Activated gamma-delta T cell treated with Interleukin-2 at 50 U/mL for 16 hours (primary cell): ENCODE results near the gene SUN2.

Experiments used
- DNase-seq: peaks from one replicate; pipeline ENCODE4 v3.0.0-alpha.2; 2020

Gene SUN2

GRCh38 chr22:38713921-38714320, 41.9 kb downstream of the SUN2 start:
- no peak for DNase-seq

- DNase-seq = no peak
Measured at GRCh38 chr22:38712486-38713207, 43.2 kb downstream of the SUN2 start.

DNA sequence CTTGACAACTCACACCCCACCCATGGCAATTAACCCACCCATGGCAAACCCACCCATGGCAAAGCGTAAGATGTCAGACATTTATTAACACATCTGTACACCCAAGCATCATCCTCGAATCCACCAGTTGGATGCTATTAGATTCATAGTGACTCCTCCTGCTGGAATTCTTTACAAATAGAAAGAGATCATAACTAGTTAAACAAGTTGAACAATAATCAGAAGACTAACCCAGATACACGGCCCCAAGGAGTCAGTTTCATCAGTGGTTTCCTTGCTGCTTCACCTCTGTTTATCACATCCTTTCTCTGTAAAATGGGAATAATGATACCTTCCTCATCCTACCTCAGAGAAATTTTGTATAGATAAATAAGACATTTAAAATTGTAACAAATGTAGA, 44.9 kb downstream of the SUN2 start:
- DNase-seq = no peak

DNA sequence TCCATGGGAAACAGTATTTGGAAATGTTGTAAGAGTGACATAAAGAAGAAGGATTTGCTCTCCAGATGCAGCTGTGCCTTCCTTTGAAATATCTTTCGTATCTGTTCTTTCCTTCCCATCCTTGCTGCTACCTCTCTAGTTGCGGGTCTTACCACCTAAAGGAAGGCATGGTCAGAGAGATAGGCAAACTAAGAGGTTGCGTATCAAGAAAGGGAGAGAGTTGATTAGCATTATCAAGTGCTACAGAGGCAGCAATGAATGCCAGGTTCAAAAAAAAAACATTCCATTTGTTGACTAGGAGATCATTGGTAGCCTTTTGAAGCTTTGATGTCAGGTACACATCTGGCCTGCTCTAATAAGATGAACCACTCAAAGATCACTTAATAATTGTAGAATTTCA, 45.4 kb downstream of the SUN2 start:
- no peak for DNase-seq

GRCh38 chr22:38709306-38709705, 46.5 kb downstream of the SUN2 start:
- no peak for DNase-seq

DNA sequence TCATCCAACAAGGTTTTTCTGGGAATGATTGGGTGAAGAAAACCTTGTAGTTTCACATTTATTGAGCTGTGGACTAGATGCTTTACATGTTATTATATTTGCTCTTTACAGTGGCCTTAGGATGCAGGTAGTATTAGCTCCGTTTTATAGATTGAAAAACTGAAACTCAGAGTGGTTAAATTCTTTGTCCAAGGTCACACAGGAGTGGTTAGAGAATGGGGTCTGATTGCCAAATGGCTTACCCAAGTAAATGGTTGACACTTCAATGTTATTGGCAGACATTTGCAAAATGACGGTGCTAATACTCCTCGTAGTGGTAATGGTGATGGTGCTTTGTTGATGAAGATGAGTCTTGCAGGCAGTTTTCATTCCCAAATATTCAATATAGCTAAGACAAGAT, 47.8 kb downstream of the SUN2 start:
- no peak for DNase-seq

DNA sequence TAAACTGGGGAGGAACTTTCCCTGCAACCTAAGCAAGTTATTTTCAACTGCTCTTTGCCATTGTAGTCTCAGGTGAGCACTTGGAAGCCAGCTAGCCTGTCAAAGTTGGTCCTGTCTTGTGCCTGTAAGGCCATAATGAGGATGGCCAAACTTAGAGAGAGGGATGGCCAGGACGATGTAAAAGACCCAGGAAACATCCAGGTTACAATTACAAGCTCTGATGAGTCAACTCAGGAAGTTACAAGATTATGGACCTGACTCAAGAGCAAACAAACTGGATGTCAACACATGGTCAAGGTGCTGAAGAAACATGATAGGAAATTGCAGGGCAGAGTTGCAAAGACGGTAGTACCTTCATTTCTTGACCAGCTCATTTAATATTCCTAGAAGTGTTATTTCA, 48.5 kb downstream of the SUN2 start:
- DNase-seq = no peak

DNA sequence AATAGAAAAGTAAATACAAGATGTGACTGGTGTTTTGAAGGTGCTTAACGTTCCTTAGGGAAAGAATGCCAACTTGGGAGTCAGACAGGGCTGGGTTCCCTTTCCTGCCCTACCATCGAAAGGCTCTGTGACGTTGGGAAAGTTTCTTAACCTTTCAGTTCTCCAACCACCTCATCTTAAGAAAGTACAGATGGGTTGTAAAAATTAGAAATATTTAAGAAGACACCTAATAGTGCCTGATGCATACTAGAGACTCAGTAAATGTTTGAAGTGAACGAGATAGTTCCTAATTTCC, 49.0 kb downstream of the SUN2 start:
- DNase-seq = no peak

- DNase-seq = no peak
Measured at GRCh38 chr22:38706101-38706900, 49.5 kb downstream of the SUN2 start.

DNA sequence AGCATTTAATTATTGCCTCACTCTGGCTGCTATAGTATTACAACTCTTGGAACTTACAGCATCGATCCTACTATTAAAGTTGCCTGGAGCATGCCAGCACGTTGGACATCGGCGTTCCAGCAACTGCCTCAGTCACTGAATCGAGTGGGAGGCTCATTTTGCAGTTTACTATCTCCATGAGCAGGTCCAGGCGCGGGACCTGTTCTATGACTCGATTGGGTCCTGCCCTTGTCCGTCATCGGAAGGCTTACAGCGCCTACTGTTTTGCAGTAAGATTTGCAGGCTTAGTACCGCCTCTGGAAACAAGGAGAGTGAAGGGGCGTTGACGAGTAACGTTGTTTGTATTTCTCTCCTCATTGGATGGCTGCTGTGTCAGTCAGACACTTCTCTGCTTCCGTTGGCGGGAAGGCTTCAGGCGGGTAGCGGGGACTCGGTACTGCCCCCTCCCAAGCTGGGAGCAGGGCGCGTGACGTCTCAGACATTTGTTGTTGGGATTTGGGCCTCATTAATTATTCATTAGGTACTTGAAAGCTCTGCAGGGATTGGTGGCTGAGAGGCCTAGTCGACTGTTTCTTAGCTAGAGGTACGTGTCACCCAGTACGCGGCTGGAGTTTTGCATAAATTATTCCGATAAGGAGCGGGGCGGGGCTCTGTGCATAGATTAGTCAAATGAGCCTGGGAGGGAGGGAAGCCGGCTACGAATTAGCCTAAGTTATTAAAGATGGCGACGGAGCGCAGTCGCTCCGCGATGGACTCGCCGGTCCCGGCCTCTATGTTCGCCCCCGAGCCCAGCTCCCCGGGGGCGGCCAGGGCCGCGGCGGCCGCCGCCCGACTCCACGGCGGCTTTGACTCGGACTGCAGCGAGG, 50.3 kb downstream of the SUN2 start, which contains the start of gene GTPBP1:
GTPBP1 (plus strand) TSS at position 710 of the 866 bp plus-strand sequence; CDS start at position 722, 12 bp downstream.
- DNase-seq = peak; percentile 97

DNA sequence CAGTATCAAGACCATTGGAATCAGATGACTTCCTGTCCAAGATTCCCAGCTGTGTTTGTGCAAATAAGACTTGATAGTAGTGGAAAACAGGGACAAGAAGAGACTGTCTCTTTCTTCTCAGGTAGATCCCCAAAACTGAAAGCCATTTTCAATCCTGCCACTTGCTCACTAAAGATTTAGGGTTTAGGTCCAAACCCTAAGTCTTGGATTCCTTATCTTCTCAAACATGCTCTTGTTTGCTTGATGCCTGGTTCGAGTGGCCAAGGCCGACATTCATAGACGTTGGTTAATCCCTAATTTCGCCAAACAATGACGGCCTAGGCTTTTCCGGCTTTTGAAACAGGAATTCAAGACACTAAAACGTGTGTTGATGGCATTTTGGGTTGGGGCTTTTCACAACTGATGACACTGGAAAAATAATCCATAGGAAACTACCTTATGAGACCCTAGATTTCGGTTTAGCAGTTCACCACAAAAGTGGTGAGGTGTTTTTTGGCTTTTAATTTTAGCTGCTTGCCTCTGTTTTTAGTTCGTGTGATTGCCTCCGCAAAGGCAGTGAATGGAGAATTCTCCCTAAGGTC, 51.1 kb downstream of the SUN2 start:
- no peak for DNase-seq

GRCh38 chr22:38700789-38701628, 54.8 kb downstream of the SUN2 start, which contains the start of gene JOSD1:
JOSD1 (minus strand) TSS chr22:38700943; CDS start chr22:38699987, 956 bp downstream.
- DNase-seq = peak; percentile 96

DNA sequence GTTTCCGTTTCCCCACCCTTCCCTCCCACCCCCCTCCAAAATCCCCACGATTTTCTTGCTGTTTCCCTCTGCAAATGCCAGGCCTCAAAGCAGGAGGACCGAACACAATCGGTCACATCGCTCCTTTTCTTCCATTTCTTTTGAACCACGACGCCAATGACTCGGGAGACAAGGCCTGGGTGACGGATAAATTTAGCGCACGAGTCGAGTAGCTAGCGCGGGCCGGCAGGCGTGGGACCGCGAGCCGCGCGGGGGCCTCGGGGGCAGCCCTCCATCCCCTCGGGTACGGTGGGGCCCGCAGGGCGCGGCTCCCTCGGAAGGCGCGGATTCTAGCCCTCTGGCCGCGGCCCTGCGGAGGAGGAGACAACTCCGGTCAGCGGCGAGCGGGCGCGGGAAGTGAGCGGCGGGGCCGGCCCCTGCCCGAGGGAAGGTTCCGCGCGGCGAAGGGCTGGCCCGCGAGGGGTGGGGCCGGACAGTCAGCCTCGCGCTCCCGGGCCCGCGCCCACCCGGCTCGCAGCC, 55.5 kb downstream of the SUN2 start:
- no peak for DNase-seq

DNA sequence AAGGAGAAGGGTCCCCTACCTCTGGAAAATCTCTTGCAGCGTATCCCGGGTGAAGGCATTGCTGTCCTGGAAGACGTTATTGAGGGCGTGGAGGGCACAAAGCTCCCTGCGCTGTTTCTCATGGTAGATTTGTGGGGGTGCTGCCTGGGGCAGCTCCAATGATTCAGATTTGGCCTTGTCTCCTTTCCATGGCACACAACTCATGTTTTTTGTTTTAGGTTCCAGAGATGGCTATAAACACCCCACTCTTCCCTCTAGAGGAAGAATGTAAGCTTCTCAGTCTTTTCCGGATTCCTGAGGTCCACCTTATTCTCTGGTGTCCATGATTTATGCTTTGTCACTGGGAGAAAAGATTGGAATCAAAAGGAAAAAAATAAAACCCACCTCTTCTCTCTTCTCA, 56.0 kb downstream of the SUN2 start:
- DNase-seq = no peak

DNA sequence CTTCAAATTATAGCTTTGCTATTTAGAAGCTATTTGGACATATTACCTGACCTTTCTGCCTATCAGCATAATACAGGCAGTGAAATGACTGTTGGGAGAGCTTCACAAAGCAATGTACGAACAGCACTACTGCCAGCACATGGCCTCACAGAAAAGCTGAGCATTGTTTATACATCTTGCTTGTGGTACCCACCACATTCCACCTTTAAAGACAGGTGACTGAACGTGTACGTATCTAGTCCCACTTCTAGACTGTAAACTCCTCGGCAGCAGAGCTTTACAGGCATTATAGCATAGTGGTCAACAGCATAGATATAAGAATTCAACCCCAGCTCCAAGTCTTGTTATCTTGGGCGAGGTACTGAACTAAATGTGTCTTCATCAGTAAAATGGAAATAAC, 56.7 kb downstream of the SUN2 start:
- DNase-seq = no peak

DNA sequence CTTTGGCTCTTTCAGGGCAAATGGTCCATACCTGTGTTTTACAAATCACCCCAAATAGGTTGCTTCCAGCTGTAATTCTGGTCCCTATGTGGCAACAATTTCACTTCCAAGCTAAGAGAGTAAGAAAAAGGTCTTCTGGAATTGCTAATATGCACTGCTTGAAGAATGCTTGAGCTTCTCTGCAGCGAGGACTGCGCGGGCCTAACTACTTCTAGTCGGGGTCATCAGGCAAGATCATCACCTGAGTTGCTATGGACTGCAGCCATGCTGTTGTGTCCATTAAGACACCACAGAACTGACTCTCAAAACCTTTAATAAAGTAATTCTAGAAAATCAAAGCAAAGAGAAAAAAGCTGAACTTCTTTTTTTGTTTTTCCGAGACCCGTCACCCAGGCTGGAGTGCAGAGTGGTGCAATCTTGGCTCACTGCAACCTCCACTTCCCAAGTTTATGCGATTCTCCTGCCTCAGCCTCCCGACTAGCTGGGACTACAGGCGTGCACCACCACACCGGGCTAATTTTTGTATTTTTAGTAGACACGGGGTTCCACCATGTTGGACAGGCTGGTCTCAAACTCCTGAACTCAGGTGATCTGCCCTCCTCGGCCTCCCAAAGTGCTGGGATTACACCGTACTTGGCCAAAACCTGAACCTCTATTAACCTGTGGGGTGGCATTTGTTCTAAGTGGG, 57.2 kb downstream of the SUN2 start:
- no peak for DNase-seq

DNA sequence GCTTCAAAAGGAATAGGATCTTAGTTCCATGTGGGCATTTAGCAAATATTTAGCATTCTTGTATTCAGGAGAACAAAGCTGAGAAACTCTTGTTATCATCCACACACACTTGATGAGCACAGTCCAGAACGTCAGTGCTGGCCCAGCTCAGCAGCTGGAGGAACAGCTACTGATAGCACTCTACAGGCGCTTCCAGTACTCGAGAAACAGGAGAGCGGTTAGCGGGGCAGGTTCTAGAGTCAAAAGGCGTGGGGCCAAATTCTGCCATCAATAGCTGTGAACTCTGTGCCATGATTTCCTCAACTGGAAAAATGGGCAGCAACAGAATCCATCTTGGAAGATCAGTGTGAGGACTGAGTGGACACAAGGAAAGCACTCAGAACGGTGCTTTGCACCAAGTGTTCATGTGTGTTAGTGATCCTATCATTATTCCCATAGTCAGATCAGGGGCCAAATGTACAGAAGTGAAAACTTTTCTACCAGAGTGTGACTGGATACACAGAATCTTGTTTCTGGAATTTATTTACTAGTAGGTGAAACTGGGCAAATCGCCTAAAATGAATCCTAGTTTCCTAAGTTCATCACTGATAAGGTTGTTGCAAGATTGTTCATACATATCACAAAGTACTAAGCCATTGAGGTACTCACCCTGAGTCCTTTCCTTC, 58.2 kb downstream of the SUN2 start:
- DNase-seq = no peak

DNA sequence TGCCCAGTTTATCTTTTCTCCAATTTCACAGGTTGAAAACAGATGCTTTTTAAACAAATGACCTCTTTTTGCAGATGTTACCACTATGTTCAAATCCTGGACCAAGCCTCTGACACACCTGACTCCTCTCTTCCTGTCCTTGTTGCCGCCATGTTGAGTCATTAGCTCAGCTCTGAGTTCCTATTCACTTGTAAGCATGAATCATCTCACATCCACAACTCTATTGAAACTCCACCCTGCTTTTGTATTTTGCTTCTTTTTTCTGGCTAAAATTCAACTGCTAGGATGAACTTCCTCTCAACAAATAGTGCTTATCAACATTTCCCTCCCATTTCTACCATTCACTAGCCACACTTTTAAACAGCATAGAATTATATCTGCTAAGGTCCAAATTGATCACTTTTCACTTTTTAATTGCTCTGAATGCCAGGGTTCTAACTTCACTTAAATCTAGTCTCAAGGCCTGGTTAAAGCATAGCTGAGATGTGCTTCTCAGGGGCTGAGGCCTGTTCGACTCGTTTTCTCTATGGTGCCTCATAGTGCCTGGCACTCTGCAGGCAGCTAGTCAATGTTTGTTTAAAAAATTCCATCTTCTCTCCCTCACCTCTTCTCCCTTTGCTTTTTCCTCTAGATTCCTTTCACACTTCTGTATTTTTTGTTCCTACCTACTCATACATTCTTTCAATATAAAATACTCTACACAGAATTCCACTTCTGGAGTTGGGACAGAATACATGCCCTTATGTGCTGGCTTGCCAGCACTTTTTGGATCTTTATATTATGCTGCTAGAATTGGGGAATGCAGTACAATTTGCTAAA, 59.0 kb downstream of the SUN2 start:
- DNase-seq = peak; percentile 30

GRCh38 chr22:38694940-38695339, 60.9 kb downstream of the SUN2 start:
- no peak for DNase-seq

DNA sequence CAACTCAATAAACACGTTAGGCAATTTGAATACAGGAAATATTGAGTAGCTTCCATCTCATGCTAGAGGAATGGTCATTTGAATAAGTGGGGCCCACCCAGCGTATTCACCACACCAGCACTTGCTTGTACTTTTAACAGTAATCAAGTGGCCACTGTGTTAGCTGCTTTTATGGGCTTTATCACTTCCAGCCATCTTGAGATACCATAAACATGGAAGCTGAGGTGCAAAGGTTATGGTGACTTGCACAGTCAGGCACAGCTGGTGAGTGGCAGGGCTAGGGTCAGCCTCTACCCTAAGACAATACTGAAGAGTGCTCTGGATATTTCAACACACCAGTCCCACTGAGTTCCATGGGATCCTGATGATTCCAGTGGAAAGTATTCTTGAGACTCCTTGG, 61.7 kb downstream of the SUN2 start:
- DNase-seq = no peak
